Tibial nerve (tissue), 3 donors: Measurements from ENCODE around the gene APLP2.

ENCODE experiments used
- POLR2A ChIP-seq, 2 donors: fragments of 450-650 bp; IDR thresholded peaks; one replicate each; pipeline ENCODE4 v1.6.1; 2017; ENCODE audit warnings: antibody characterized with exemption in 2 of 2, mild to moderate bottlenecking in 2 of 2, moderate library complexity in 2 of 2
- TF ChIP-seq, protein P1 (sequence below), 5 experiments: fragments of 200-600 bp in 3 of 5; fragments of 450-650 bp in 2 of 5; sonication (generic) in 3 of 5; IDR thresholded peaks; one replicate each; pipeline ENCODE4 v1.5.1; 2016 to 2019; ENCODE audit warnings: antibody characterized with exemption in 5 of 5, mild to moderate bottlenecking in 3 of 5, moderate library complexity in 2 of 5

DNA sequence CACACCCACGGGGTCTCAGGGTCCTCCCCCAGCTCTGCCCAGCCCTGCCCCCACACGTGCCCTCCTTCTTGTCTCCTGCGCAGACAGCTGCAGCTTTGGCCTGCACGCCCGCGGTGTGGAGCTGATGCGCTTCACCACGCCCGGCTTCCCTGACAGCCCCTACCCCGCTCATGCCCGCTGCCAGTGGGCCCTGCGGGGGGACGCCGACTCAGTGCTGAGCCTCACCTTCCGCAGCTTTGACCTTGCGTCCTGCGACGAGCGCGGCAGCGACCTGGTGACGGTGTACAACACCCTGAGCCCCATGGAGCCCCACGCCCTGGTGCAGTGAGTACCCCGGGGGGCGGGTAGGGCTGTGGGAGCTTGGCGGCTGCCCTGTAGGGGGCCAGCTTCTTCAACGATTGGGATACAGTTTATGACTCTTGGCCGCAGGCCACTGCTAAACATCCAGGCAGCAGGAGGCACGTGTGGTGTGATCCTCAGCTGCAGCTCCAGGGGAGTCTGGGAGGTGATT lies 120.7 kb downstream of the APLP2 start:
- no peak for TF ChIP-seq POLR2A (IDR thresholded peaks at IDR 0.05)
- TF ChIP-seq, protein P1, sequence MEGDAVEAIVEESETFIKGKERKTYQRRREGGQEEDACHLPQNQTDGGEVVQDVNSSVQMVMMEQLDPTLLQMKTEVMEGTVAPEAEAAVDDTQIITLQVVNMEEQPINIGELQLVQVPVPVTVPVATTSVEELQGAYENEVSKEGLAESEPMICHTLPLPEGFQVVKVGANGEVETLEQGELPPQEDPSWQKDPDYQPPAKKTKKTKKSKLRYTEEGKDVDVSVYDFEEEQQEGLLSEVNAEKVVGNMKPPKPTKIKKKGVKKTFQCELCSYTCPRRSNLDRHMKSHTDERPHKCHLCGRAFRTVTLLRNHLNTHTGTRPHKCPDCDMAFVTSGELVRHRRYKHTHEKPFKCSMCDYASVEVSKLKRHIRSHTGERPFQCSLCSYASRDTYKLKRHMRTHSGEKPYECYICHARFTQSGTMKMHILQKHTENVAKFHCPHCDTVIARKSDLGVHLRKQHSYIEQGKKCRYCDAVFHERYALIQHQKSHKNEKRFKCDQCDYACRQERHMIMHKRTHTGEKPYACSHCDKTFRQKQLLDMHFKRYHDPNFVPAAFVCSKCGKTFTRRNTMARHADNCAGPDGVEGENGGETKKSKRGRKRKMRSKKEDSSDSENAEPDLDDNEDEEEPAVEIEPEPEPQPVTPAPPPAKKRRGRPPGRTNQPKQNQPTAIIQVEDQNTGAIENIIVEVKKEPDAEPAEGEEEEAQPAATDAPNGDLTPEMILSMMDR (IDR thresholded peaks at IDR 0.05): no peak
